Stromal cell of bone marrow (primary cell): ENCODE measurements around the gene CACNG6.
"Not testable (repeated sequence)": the region's sequence is repeated elsewhere in the genome, so short reads cannot be mapped to it uniquely, and the experiment has no call there.

Experiments
- DNase-seq: peaks from one replicate; pipeline ENCODE4 v3.0.0-alpha.2; 2012; ENCODE audit warnings: low read depth

Gene CACNG6

GRCh38 chr19:54002495-54003315 is 11.3 kb downstream of the CACNG6 start:
- no peak for DNase-seq

- no peak for DNase-seq
Measured at GRCh38 chr19:54009440-54009839, 18.0 kb downstream of the CACNG6 start.

- DNase-seq: no peak
Measured at GRCh38 chr19:54010474-54010873, 19.0 kb downstream of the CACNG6 start.

- DNase-seq: no peak
Measured at GRCh38 chr19:54011507-54012211, 20.2 kb downstream of the CACNG6 start.

- no peak for DNase-seq
Measured at GRCh38 chr19:54013866-54014265, 22.4 kb downstream of the CACNG6 start.

- DNase-seq: no peak
Measured at GRCh38 chr19:54014920-54015560, 23.6 kb downstream of the CACNG6 start.

- no peak for DNase-seq
Measured at GRCh38 chr19:54017261-54017660, 25.8 kb downstream of the CACNG6 start.

GRCh38 chr19:54021363-54021762 is 29.9 kb downstream of the CACNG6 start:
- no peak for DNase-seq

- no peak for DNase-seq
Measured at GRCh38 chr19:54021932-54022331, 30.5 kb downstream of the CACNG6 start.

- no peak for DNase-seq
Measured at GRCh38 chr19:54023191-54023590, 31.8 kb downstream of the CACNG6 start.

- no peak for DNase-seq
Measured at GRCh38 chr19:54024660-54025059, 33.2 kb downstream of the CACNG6 start.

GRCh38 chr19:54026656-54027055 is 35.2 kb downstream of the CACNG6 start:
- no peak for DNase-seq

- DNase-seq: no peak
Measured at GRCh38 chr19:54029301-54029700, 37.9 kb downstream of the CACNG6 start.

GRCh38 chr19:54029930-54030490 is 38.6 kb downstream of the CACNG6 start:
- DNase-seq: peak; percentile 41

GRCh38 chr19:54030895-54031586 is 39.6 kb downstream of the CACNG6 start:
- peak; percentile 17 for DNase-seq

- peak; percentile 90 for DNase-seq
Measured at GRCh38 chr19:54035215-54036178, 44.1 kb downstream of the CACNG6 start.

GRCh38 chr19:54036542-54036941 is 45.1 kb downstream of the CACNG6 start:
- DNase-seq: not testable (repeated sequence)

- no peak for DNase-seq
Measured at GRCh38 chr19:54040003-54040402, 48.6 kb downstream of the CACNG6 start.

- DNase-seq: no peak
Measured at GRCh38 chr19:54041969-54042606, 50.7 kb downstream of the CACNG6 start.

- no peak for DNase-seq
Measured at GRCh38 chr19:54042989-54043388, 51.6 kb downstream of the CACNG6 start.
